ENCODE results near the gene COL13A1.

Gene COL13A1

GRCh38 chr10:69979174-69979573, 177.5 kb downstream of the COL13A1 start:
- no peak overlapping the region for H3K27ac ChIP-seq (ENCODE audit: insufficient read depth, low read length, poor library complexity, severe bottlenecking)
- H3K27me3 ChIP-seq (replicated peaks; ENCODE audit: control insufficient read depth, insufficient read depth, low read length, poor library complexity, severe bottlenecking): no peaks in the 10 kb centered on the region
- H3K36me3 ChIP-seq (ENCODE audit: control insufficient read depth, insufficient read depth, low read length): no peaks in the 10 kb centered on the region
- H3K4me1 ChIP-seq (ENCODE audit: control insufficient read depth, insufficient read depth, low read length, poor library complexity, severe bottlenecking): no peaks in the 10 kb centered on the region
- no peaks in the 10 kb centered on the region for H3K9me3 ChIP-seq (ENCODE audit: control insufficient read depth, low read length)
- DNase-seq: no peak
- H3K4me3 ChIP-seq (ENCODE audit: insufficient read depth, low read depth, low read length, poor library complexity, severe bottlenecking): no peak overlapping the region

DNA sequence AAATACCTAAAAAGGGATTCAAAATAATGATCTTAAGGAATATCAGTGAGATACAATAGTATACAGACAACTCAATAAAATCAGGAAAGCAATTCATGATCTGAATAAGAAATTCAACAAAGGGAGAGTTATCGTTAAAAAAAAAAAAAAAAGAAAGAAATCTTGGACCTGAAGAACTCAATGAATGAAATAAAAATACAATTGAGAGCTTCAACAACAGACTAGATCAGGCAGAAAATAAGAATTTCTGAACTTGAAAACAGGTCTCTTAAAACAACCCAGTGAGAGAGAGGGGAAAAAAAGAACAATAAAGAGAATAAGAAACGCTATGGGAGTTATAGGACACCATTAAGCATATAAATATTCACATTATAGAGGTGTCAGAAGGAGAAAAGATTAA, 179.0 kb downstream of the COL13A1 start:
- no peaks in the 10 kb centered on the region for H3K27me3 ChIP-seq (replicated peaks; ENCODE audit: control insufficient read depth, insufficient read depth, low read length, poor library complexity, severe bottlenecking)
- DNase-seq: no peak

GRCh38 chr10:69988094-69988493, 186.4 kb downstream of the COL13A1 start:
- H3K27ac ChIP-seq (ENCODE audit: insufficient read depth, low read length, poor library complexity, severe bottlenecking): no peak overlapping the region
- H3K4me1 ChIP-seq (ENCODE audit: control insufficient read depth, insufficient read depth, low read length, poor library complexity, severe bottlenecking): no peaks in the 10 kb centered on the region
- DNase-seq: no peak
- H3K36me3 ChIP-seq (ENCODE audit: control insufficient read depth, insufficient read depth, low read length): no peaks in the 10 kb centered on the region
- H3K4me3 ChIP-seq (ENCODE audit: insufficient read depth, low read depth, low read length, poor library complexity, severe bottlenecking): no peak overlapping the region
- H3K9me3 ChIP-seq (ENCODE audit: control insufficient read depth, low read length): no peaks in the 10 kb centered on the region
- H3K27me3 ChIP-seq (replicated peaks; ENCODE audit: control insufficient read depth, insufficient read depth, low read length, poor library complexity, severe bottlenecking): no peaks in the 10 kb centered on the region

More for the DNA sequence above, 179.0 kb downstream of the COL13A1 start:
- H3K4me1 ChIP-seq (ENCODE audit: control insufficient read depth, insufficient read depth, low read length, poor library complexity, severe bottlenecking): no peaks in the 10 kb centered on the region
- H3K27ac ChIP-seq (ENCODE audit: insufficient read depth, low read length, poor library complexity, severe bottlenecking): no peak overlapping the region
- no peak overlapping the region for H3K4me3 ChIP-seq (ENCODE audit: insufficient read depth, low read depth, low read length, poor library complexity, severe bottlenecking)
- no peaks in the 10 kb centered on the region for H3K36me3 ChIP-seq (ENCODE audit: control insufficient read depth, insufficient read depth, low read length)
- no peaks in the 10 kb centered on the region for H3K9me3 ChIP-seq (ENCODE audit: control insufficient read depth, low read length)

DNA sequence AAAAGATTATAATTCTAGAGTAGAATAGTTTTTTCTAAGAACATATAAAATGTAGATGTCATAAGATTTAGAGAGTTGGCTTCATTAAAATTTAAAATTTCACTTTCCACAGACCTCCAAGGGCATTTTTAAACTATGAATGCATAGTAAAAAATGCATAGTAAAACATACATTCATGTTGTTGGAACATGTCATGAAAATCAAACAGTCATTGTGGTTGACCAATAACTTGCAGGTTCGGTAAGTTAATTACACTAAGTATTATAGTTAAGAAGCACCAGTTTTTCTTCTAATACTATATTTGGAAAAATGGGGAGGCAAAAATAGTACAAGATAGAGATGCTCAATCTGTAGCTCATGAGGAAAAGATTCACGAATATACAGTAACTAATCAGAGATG, 189.4 kb downstream of the COL13A1 start:
- H3K4me1 ChIP-seq (ENCODE audit: control insufficient read depth, insufficient read depth, low read length, poor library complexity, severe bottlenecking): no peaks in the 10 kb centered on the region

GRCh38 chr10:69994262-69994661, 192.6 kb downstream of the COL13A1 start:
- Histone ChIP-seq H3K36me3 (ENCODE audit: control insufficient read depth, insufficient read depth, low read length) (no peaks in the 10 kb centered on the region), H3K27me3 (replicated peaks; ENCODE audit: control insufficient read depth, insufficient read depth, low read length, poor library complexity, severe bottlenecking) (peaks cover 3% of the 10 kb centered on the region), H3K9me3 (ENCODE audit: control insufficient read depth, low read length) (no peaks in the 10 kb centered on the region), H3K4me1 (ENCODE audit: control insufficient read depth, insufficient read depth, low read length, poor library complexity, severe bottlenecking) (no peaks in the 10 kb centered on the region), H3K27ac (ENCODE audit: insufficient read depth, low read length, poor library complexity, severe bottlenecking) (no peak overlapping the region), H3K4me3 (ENCODE audit: insufficient read depth, low read depth, low read length, poor library complexity, severe bottlenecking) (no peak overlapping the region)
- DNase-seq: no peak

More for the DNA sequence above, 189.4 kb downstream of the COL13A1 start:
- Histone ChIP-seq H3K36me3 (ENCODE audit: control insufficient read depth, insufficient read depth, low read length) (no peaks in the 10 kb centered on the region), H3K4me3 (ENCODE audit: insufficient read depth, low read depth, low read length, poor library complexity, severe bottlenecking) (no peak overlapping the region), H3K27me3 (replicated peaks; ENCODE audit: control insufficient read depth, insufficient read depth, low read length, poor library complexity, severe bottlenecking) (no peaks in the 10 kb centered on the region), H3K27ac (ENCODE audit: insufficient read depth, low read length, poor library complexity, severe bottlenecking) (no peak overlapping the region), H3K9me3 (ENCODE audit: control insufficient read depth, low read length) (no peaks in the 10 kb centered on the region)
- no peak for DNase-seq

DNA sequence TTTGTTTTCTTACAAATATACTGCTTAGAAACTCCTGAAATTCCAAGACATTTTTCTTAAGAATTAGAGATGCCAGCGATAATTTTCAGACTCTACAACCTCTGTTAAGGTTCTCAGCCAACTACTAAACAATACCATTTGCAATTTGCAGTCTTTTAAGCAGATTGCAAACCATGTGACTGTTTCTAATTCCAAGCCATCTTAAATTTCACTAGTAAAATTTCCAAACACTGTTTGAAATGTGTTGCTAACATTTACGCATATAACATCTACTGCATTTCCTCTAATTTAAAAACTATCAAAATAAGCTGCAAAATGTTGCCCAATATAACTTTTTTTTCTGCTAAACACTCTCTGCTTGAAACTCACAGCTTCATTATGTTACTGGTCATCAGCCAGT, 194.9 kb downstream of the COL13A1 start:
- Histone ChIP-seq H3K27me3 (replicated peaks; ENCODE audit: control insufficient read depth, insufficient read depth, low read length, poor library complexity, severe bottlenecking) (peaks cover 3% of the 10 kb centered on the region), H3K4me3 (ENCODE audit: insufficient read depth, low read depth, low read length, poor library complexity, severe bottlenecking) (no peak overlapping the region), H3K4me1 (ENCODE audit: control insufficient read depth, insufficient read depth, low read length, poor library complexity, severe bottlenecking) (no peaks in the 10 kb centered on the region), H3K36me3 (ENCODE audit: control insufficient read depth, insufficient read depth, low read length) (no peaks in the 10 kb centered on the region), H3K27ac (ENCODE audit: insufficient read depth, low read length, poor library complexity, severe bottlenecking) (no peak overlapping the region), H3K9me3 (ENCODE audit: control insufficient read depth, low read length) (no peaks in the 10 kb centered on the region)
- DNase-seq: no peak

DNA sequence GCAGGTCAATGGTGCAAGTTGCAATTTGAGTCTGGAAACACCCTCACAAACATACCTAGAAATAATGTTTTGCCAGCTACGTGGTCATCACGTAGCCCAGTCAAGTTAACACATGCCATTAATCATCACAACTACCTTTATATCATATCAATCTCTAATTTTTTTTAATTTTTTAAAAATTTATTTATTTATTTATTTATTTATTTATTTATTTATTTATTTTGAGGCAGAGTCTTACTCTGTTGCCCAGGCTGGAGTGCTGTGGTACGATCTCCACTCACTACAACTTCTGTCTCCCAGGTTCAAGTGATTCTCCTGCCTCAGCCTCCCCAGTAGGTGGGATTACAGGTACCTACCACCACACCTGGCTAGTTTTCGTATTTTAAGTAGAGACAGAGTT, 198.6 kb downstream of the COL13A1 start:
- DNase-seq: no peak

DNA sequence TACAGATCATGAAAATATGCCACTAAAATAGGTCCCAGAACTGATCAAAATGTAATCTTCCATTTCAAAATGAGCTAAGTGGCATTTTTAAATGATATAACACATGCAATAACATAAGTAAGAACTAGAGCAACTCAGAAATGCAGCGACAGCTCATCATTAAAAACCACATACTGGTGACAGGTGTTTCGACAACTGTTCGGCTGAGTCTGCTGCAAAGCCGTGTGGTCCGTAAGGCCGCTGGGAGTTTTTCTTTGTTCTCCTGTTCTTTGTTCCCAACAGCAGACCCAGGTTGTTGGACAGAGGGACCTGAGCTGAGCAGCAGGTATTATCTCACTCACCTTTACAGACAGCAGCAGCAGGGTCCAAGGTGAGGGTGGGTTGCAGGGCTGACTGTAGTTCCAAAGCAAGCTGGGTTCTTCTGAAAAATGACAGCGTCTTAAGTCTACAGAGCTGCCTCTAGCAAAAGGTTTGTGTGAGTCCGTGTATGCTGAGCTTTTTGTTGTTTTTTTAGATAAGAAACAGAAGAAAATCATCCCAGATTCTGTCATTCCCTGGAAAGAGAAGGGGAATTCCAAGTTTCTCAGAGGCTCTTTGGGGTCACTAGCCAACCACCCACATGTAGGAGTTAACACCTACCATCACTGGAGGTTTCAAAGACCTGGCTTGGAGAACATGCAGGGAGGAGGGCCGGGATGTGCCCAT, 205.6 kb downstream of the COL13A1 start:
- no peak for DNase-seq
- H3K27me3 ChIP-seq (replicated peaks; ENCODE audit: control insufficient read depth, insufficient read depth, low read length, poor library complexity, severe bottlenecking): no peaks in the 10 kb centered on the region
- no peak overlapping the region for H3K27ac ChIP-seq (ENCODE audit: insufficient read depth, low read length, poor library complexity, severe bottlenecking)
- no peaks in the 10 kb centered on the region for H3K36me3 ChIP-seq (ENCODE audit: control insufficient read depth, insufficient read depth, low read length)
- no peaks in the 10 kb centered on the region for H3K9me3 ChIP-seq (ENCODE audit: control insufficient read depth, low read length)
- H3K4me1 ChIP-seq (ENCODE audit: control insufficient read depth, insufficient read depth, low read length, poor library complexity, severe bottlenecking): no peaks in the 10 kb centered on the region
- no peak overlapping the region for H3K4me3 ChIP-seq (ENCODE audit: insufficient read depth, low read depth, low read length, poor library complexity, severe bottlenecking)

More for the DNA sequence above, 198.6 kb downstream of the COL13A1 start:
- Histone ChIP-seq H3K36me3 (ENCODE audit: control insufficient read depth, insufficient read depth, low read length) (no peaks in the 10 kb centered on the region), H3K27ac (ENCODE audit: insufficient read depth, low read length, poor library complexity, severe bottlenecking) (no peak overlapping the region), H3K27me3 (replicated peaks; ENCODE audit: control insufficient read depth, insufficient read depth, low read length, poor library complexity, severe bottlenecking) (peaks cover 3% of the 10 kb centered on the region), H3K4me1 (ENCODE audit: control insufficient read depth, insufficient read depth, low read length, poor library complexity, severe bottlenecking) (no peaks in the 10 kb centered on the region), H3K9me3 (ENCODE audit: control insufficient read depth, low read length) (no peaks in the 10 kb centered on the region), H3K4me3 (ENCODE audit: insufficient read depth, low read depth, low read length, poor library complexity, severe bottlenecking) (no peak overlapping the region)
